ENCODE data around the gene BABAM1. TPM values are rescaled to one million over a fixed set of nuclear protein-coding genes. Genes with fewer than 3 reads are reported as not detected.

BABAM1 gene
- total and polyA plus RNA-seq, 9 of the 15 experiments (the other 6 are each of a cell fraction or from before 2014, with no cell fraction given): 14.7 to 160 (median 113) TPM

GRCh38 chr19:17309198-17309964, 42.1 kb downstream of the BABAM1 start, which contains the start of gene DDA1 (continued):
- TF ChIP-seq RBM17 (IDR thresholded peaks at IDR 0.05; ENCODE audit: borderline replicate concordance, low read depth, low read length) (no peak), ARID1B (IDR thresholded peaks at IDR 0.05) (no peak), KDM2B (CRISPR knock-in tag; IDR thresholded peaks at IDR 0.05) (no peak), NR4A1 (CRISPR knock-in tag; IDR thresholded peaks at IDR 0.05) (0 out of 2 replicates have a peak, but pooled peaks have one; percentile 25), NR4A1 (tag; IDR thresholded peaks at IDR 0.05) (no peak), RBM22 (IDR thresholded peaks at IDR 0.05; ENCODE audit: low read depth, low read length, poor library complexity, severe bottlenecking) (no peak), NR3C1 (CRISPR knock-in tag; IDR thresholded peaks at IDR 0.05) (no peak), ZNF449 (CRISPR knock-in tag; IDR thresholded peaks at IDR 0.05) (no peak), NBN (IDR thresholded peaks at IDR 0.05; ENCODE audit: low read depth) (no peak; the same call in 1 of the 2 replicates), ESRRB (CRISPR knock-in tag; IDR thresholded peaks at IDR 0.05; ENCODE audit: borderline replicate concordance) (no peak), PCBP2 (IDR thresholded peaks at IDR 0.05; ENCODE audit: low read depth, low read length, poor library complexity, severe bottlenecking) (no peak), POLR2AphosphoS5 (IDR thresholded peaks at IDR 0.05; ENCODE audit: control insufficient read depth, insufficient read depth, low read depth, low read length) (no peak), GTF2F1 (IDR thresholded peaks at IDR 0.05; ENCODE audit: low read depth, low read length) (no peak), YBX1 (IDR thresholded peaks at IDR 0.05) (no peak)
- TF ChIP-seq, protein P1, sequence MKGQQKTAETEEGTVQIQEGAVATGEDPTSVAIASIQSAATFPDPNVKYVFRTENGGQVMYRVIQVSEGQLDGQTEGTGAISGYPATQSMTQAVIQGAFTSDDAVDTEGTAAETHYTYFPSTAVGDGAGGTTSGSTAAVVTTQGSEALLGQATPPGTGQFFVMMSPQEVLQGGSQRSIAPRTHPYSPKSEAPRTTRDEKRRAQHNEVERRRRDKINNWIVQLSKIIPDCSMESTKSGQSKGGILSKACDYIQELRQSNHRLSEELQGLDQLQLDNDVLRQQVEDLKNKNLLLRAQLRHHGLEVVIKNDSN (CRISPR knock-in tag; IDR thresholded peaks at IDR 0.05): 0 out of 2 replicates have a peak, but pooled peaks have one; percentile 5
- TF ChIP-seq, protein P2, sequence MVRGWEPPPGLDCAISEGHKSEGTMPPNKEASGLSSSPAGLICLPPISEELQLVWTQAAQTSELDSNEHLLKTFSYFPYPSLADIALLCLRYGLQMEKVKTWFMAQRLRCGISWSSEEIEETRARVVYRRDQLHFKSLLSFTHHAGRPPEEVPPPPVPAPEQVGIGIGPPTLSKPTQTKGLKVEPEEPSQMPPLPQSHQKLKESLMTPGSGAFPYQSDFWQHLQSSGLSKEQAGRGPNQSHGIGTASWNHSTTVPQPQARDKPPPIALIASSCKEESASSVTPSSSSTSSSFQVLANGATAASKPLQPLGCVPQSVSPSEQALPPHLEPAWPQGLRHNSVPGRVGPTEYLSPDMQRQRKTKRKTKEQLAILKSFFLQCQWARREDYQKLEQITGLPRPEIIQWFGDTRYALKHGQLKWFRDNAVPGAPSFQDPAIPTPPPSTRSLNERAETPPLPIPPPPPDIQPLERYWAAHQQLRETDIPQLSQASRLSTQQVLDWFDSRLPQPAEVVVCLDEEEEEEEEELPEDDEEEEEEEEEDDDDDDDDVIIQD (CRISPR knock-in tag; IDR thresholded peaks at IDR 0.05): no peak
- TF ChIP-seq, protein P3, sequence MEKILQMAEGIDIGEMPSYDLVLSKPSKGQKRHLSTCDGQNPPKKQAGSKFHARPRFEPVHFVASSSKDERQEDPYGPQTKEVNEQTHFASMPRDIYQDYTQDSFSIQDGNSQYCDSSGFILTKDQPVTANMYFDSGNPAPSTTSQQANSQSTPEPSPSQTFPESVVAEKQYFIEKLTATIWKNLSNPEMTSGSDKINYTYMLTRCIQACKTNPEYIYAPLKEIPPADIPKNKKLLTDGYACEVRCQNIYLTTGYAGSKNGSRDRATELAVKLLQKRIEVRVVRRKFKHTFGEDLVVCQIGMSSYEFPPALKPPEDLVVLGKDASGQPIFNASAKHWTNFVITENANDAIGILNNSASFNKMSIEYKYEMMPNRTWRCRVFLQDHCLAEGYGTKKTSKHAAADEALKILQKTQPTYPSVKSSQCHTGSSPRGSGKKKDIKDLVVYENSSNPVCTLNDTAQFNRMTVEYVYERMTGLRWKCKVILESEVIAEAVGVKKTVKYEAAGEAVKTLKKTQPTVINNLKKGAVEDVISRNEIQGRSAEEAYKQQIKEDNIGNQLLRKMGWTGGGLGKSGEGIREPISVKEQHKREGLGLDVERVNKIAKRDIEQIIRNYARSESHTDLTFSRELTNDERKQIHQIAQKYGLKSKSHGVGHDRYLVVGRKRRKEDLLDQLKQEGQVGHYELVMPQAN (IDR thresholded peaks at IDR 0.05; ENCODE audit: borderline replicate concordance): peak; percentile 72
- TF ChIP-seq, protein P4, sequence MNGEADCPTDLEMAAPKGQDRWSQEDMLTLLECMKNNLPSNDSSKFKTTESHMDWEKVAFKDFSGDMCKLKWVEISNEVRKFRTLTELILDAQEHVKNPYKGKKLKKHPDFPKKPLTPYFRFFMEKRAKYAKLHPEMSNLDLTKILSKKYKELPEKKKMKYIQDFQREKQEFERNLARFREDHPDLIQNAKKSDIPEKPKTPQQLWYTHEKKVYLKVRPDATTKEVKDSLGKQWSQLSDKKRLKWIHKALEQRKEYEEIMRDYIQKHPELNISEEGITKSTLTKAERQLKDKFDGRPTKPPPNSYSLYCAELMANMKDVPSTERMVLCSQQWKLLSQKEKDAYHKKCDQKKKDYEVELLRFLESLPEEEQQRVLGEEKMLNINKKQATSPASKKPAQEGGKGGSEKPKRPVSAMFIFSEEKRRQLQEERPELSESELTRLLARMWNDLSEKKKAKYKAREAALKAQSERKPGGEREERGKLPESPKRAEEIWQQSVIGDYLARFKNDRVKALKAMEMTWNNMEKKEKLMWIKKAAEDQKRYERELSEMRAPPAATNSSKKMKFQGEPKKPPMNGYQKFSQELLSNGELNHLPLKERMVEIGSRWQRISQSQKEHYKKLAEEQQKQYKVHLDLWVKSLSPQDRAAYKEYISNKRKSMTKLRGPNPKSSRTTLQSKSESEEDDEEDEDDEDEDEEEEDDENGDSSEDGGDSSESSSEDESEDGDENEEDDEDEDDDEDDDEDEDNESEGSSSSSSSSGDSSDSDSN (IDR thresholded peaks at IDR 0.05; ENCODE audit: borderline replicate concordance in 1 of 2, low read depth in 2 of 2, low read length in 2 of 2): no peak

All from K562 (cell line).